ENCODE measurements around the gene C17orf100. TPM values are rescaled to one million over a fixed set of nuclear protein-coding genes. Genes with fewer than 3 reads are reported as not detected.
A peak's percentile ranks its signal among the peaks of the same experiment; 100 is the strongest.

Gene C17orf100
- total and polyA plus RNA-seq, 9 of the 15 experiments (the other 6 are each of a cell fraction or from before 2014, with no cell fraction given) = 0.04 to 1.7 (median 0.43) TPM

DNA sequence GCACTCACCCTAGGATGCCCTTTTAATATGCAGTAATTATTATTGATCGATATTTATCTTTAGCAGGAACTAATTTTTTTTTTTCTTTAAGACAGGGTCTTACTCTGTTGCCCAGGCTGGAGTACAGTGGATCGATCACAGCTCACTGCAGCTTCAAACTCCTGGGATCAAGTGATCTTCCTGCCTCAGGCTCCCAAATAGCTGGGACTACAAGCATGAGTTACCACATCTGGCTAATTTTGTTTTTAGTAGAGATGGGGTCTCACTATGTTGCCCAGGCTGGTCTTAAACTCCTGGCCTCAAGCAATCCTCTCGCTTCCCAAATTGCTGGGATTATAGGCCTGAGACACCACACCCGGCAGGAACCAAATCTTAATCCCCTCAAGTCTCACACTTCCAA is 40.3 kb upstream of the C17orf100 start:
- 88% methylated on average over 3 of the region's 4 CpGs for WGBS (ENCODE audit: insufficient coverage, low coverage, missing lambda C conversion rate)
- no peak overlapping the region for H3K27ac ChIP-seq (ENCODE audit: extremely low read depth, low read depth, low read length)
- CTCF ChIA-PET (ENCODE audit: low intra/inter-chr PET ratio) = no interaction called here
- DNase-seq (ENCODE audit: extremely low read depth in 1 of 4, low spot score in 3 of 4) (no peak), ATAC-seq (no peak), FAIRE-seq (no peak)
- peaks cover 42% of the 10 kb centered on the region; the same call in 1 of the 3 replicates for H3K36me3 ChIP-seq (ENCODE audit: control insufficient read depth, insufficient read depth, low read length)
- no peaks in the 10 kb centered on the region for H3K4me1 ChIP-seq (replicated peaks in 1 of 2; ENCODE audit: control insufficient read depth in 2 of 2, insufficient read depth in 2 of 2, low read length in 2 of 2)
- POLR2A ChIA-PET = no interaction called here
- no TSS peak for BruUV-seq (replicated peaks)
- H3K9me3 ChIP-seq (replicated peaks; ENCODE audit: control insufficient read depth, insufficient read depth, low read depth, low read length) = no peaks in the 10 kb centered on the region
- intact Hi-C loops (cut with micrococcal nuclease) = no loop called here
- H2AFZ ChIP-seq (ENCODE audit: low read depth, low read length) = no peak overlapping the region
- no peak overlapping the region for H3K4me3 ChIP-seq
- H3K4me2 ChIP-seq (ENCODE audit: insufficient read depth, low read length) = no peak overlapping the region
- no peak overlapping the region for H3K9ac ChIP-seq (ENCODE audit: insufficient read depth in 1 of 2, low read depth in 2 of 2, low read length in 2 of 2)
- no peaks in the 10 kb centered on the region for H3K79me2 ChIP-seq (ENCODE audit: control insufficient read depth, insufficient read depth, low read length)
- no peaks in the 10 kb centered on the region for H3K9me1 ChIP-seq (ENCODE audit: control insufficient read depth, insufficient read depth, low read length)
- H4K20me1 ChIP-seq (replicated peaks; ENCODE audit: control insufficient read depth, insufficient read depth, low read length) = no peaks in the 10 kb centered on the region
- TF ChIP-seq ZNF121 (CRISPR knock-in tag; conservative IDR thresholded peaks at IDR 0.05) (peak; percentile 74), SMARCA4 (IDR thresholded peaks at IDR 0.05) (no peak)
- no peaks in the 10 kb centered on the region for H3K27me3 ChIP-seq (ENCODE audit: control insufficient read depth in 2 of 2, insufficient read depth in 2 of 2, low read length in 2 of 2)
- in situ Hi-C loops (cut with MboI) = no loop called here

DNA sequence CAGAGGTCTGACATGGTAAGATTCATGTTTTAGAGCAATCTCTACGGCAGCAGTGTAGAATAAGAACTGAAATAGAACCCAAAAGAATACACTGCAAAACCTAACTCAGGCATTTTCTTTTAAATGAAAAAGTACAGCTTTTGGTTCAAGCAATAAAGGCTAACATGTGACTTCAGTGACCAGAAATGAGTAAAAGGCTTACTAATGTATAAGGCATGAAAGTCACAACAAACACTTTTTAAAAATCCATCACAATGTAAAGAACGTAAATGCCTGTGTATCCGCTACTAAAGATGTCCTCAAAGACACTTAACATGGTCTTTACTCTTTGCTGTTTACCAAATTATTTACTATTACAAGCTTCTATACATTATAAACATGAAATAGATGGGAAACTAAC is 27.6 kb upstream of the C17orf100 start:
- Histone ChIP-seq H3K9ac (ENCODE audit: insufficient read depth in 1 of 2, low read depth in 2 of 2, low read length in 2 of 2) (no peak overlapping the region), H4K20me1 (replicated peaks; ENCODE audit: control insufficient read depth, insufficient read depth, low read length) (no peaks in the 10 kb centered on the region), H3K27ac (ENCODE audit: extremely low read depth, low read depth, low read length) (no peak overlapping the region), H3K36me3 (ENCODE audit: control insufficient read depth, insufficient read depth, low read length) (peaks cover 49% of the 10 kb centered on the region; the same call in 2 of the 3 replicates), H3K9me3 (replicated peaks; ENCODE audit: control insufficient read depth, insufficient read depth, low read depth, low read length) (no peaks in the 10 kb centered on the region), H3K4me3 (no peak overlapping the region), H2AFZ (ENCODE audit: low read depth, low read length) (no peak overlapping the region), H3K9me1 (ENCODE audit: control insufficient read depth, insufficient read depth, low read length) (no peaks in the 10 kb centered on the region), H3K4me1 (replicated peaks in 1 of 2; ENCODE audit: control insufficient read depth in 2 of 2, insufficient read depth in 2 of 2, low read length in 2 of 2) (no peaks in the 10 kb centered on the region), H3K27me3 (ENCODE audit: control insufficient read depth in 2 of 2, insufficient read depth in 2 of 2, low read length in 2 of 2) (no peaks in the 10 kb centered on the region), H3K4me2 (ENCODE audit: insufficient read depth, low read length) (no peak overlapping the region), H3K79me2 (ENCODE audit: control insufficient read depth, insufficient read depth, low read length) (no peaks in the 10 kb centered on the region)
- in situ Hi-C loops (cut with MboI) = no loop called here
- WGBS (ENCODE audit: insufficient coverage, low coverage, missing lambda C conversion rate) = 95% methylated on average over 3 of the region's 3 CpGs
- CTCF ChIA-PET (ENCODE audit: low intra/inter-chr PET ratio) = no interaction called here
- POLR2A ChIA-PET = interaction anchor here (1.2 kb wide), 2 partner anchors 9 to 14 kb away, joined by 5 to 7 read pairs; no protein-coding TSS in a partner anchor
- ATAC-seq (no peak), DNase-seq (ENCODE audit: extremely low read depth in 1 of 4, low spot score in 3 of 4) (no peak), FAIRE-seq (no peak)
- intact Hi-C loops (cut with micrococcal nuclease) = no loop called here
- no TSS peak for BruUV-seq (replicated peaks)
- TF ChIP-seq ASH1L (IDR thresholded peaks at IDR 0.05; ENCODE audit: borderline replicate concordance, low read depth, partially characterized antibody) (no peak), POLR2AphosphoS2 (IDR thresholded peaks at IDR 0.05; ENCODE audit: low read length) (no peak), SAFB2 (IDR thresholded peaks at IDR 0.05; ENCODE audit: borderline replicate concordance, low read depth, low read length, severe bottlenecking) (no peak), NFYB (IDR thresholded peaks at IDR 0.05; ENCODE audit: extremely low read depth, insufficient read length) (no peak), POLR3A (IDR thresholded peaks at IDR 0.05; ENCODE audit: borderline replicate concordance, extremely low read depth, insufficient read depth, insufficient read length) (no peak), HDAC6 (IDR thresholded peaks at IDR 0.05; ENCODE audit: low read depth, low read length) (no peak), RFX1 (IDR thresholded peaks at IDR 0.05) (no peak), NR2F6 (CRISPR knock-in tag; IDR thresholded peaks at IDR 0.05) (no peak), MCM7 (IDR thresholded peaks at IDR 0.05) (no peak), POLR2A (conservative IDR thresholded peaks at IDR 0.05) (no peak), SAFB (IDR thresholded peaks at IDR 0.05; ENCODE audit: borderline replicate concordance, low read depth, low read length) (no peak)
- TF ChIP-seq, protein P1, sequence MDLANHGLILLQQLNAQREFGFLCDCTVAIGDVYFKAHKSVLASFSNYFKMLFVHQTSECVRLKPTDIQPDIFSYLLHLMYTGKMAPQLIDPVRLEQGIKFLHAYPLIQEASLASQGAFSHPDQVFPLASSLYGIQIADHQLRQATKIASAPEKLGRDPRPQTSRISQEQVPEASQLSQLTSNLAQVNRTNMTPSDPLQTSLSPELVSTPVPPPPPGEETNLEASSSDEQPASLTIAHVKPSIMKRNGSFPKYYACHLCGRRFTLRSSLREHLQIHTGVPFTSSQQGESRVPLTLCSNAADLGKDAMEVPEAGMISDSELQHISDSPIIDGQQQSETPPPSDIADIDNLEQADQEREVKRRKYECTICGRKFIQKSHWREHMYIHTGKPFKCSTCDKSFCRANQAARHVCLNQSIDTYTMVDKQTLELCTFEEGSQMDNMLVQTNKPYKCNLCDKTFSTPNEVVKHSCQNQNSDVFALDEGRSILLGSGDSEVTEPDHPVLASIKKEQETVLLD (IDR thresholded peaks at IDR 0.05) = no peak
- TF ChIP-seq, protein P2, sequence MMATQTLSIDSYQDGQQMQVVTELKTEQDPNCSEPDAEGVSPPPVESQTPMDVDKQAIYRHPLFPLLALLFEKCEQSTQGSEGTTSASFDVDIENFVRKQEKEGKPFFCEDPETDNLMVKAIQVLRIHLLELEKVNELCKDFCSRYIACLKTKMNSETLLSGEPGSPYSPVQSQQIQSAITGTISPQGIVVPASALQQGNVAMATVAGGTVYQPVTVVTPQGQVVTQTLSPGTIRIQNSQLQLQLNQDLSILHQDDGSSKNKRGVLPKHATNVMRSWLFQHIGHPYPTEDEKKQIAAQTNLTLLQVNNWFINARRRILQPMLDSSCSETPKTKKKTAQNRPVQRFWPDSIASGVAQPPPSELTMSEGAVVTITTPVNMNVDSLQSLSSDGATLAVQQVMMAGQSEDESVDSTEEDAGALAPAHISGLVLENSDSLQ (IDR thresholded peaks at IDR 0.05) = no peak
- TF ChIP-seq, protein P3, sequence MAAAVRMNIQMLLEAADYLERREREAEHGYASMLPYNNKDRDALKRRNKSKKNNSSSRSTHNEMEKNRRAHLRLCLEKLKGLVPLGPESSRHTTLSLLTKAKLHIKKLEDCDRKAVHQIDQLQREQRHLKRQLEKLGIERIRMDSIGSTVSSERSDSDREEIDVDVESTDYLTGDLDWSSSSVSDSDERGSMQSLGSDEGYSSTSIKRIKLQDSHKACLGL (CRISPR knock-in tag; IDR thresholded peaks at IDR 0.05; ENCODE audit: borderline replicate concordance, poor library complexity, severe bottlenecking) = no peak

All from K562 (cell line).